Activated CD4-positive, alpha-beta memory T cell treated with anti-CD3 and anti-CD28 coated beads, Interleukin-2, amount 10 ng/mL, durations not matched to agents 7 days and 5 days (primary cell): ENCODE data around the gene UBL4B. TPM values are rescaled to one million over a fixed set of nuclear protein-coding genes. Genes with fewer than 3 reads are reported as not detected.

Source experiments
- CTCF ChIA-PET: fragments of 350-600 bp; sonication (Branson Sonifier 250); formaldehyde crosslinking; loops from one replicate; lab custom pipeline; 2021; ENCODE audit warnings: antibody characterized with exemption, inconsistent platforms; lab: Charles Lee
- POLR2A ChIA-PET: fragments of 350-600 bp; sonication (Branson Sonifier 250); formaldehyde crosslinking; loops from one replicate; lab custom pipeline; 2021; ENCODE audit warnings: antibody characterized with exemption; lab: Charles Lee
- DNase-seq: peaks from one replicate; pipeline ENCODE4 v3.0.0-alpha.2; 2020
- H3K27ac Mint-ChIP-seq: one replicate; pipeline ENCODE4 v1.8.0; 2021; ENCODE audit warnings: mild to moderate bottlenecking, mixed read lengths
- H3K27me3 Mint-ChIP-seq: one replicate; pipeline ENCODE4 v1.8.0; 2021; ENCODE audit warnings: mixed read lengths
- H3K36me3 Mint-ChIP-seq: one replicate; pipeline ENCODE4 v1.8.0; 2021; ENCODE audit warnings: low read depth, mixed read lengths
- H3K4me1 Mint-ChIP-seq: one replicate; pipeline ENCODE4 v1.8.0; 2021; ENCODE audit warnings: mixed read lengths
- H3K4me3 Mint-ChIP-seq: one replicate; pipeline ENCODE4 v1.8.0; 2021; ENCODE audit warnings: mild to moderate bottlenecking, mixed read lengths
- H3K9me3 Mint-ChIP-seq: one replicate; pipeline ENCODE4 v1.8.0; 2021; ENCODE audit warnings: mixed read lengths
- total RNA-seq, 2 experiments: library from RNA; stranded (reverse); gene quantifications; one replicate each; pipeline ENCODE4 v1.2.3, GENCODE V29; 2021

The UBL4B gene
- total RNA-seq, 2 experiments from 2014 or later: not detected

DNA sequence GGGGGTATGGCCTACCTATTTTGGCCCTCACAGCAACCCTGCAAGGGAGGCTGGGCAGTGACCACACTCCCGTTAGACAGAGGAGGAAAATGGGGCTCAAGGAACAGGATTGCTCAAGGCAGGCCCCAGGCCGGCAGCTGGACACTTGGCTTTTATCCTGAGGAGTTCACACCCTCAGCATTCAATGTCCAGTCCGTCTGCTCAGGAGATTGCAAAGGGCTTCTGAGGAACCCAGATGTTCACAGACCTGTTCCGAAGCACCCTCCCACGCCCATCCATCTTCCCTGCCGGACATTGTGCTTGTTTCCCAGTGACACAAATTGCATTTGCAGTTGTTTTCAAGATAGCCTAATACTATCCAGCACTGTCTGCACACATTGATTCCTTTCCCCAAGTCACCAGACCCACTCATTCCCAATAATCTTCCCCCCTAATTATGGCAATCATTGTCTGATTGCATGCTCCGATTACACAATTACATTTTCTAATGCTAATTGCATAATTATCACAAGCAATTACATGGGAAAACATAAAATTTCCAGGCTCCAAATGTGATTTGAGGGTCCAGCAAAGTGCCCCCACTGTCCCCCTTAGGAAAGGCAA lies 4.3 kb upstream of the UBL4B start:
- ChIA-PET POLR2A (no interaction called here), CTCF (interaction anchor here (2.3 kb wide), 1 partner anchor 20 kb away, joined by 5 read pairs; no protein-coding TSS in a partner anchor)
- Mint-ChIP-seq H3K36me3 (no peaks in the 10 kb centered on the region), H3K4me1 (no peaks in the 10 kb centered on the region), H3K27me3 (peaks cover 31% of the 10 kb centered on the region), H3K9me3 (no peaks in the 10 kb centered on the region), H3K4me3 (no peak overlapping the region), H3K27ac (no peak overlapping the region)
- DNase-seq: no peak

DNA sequence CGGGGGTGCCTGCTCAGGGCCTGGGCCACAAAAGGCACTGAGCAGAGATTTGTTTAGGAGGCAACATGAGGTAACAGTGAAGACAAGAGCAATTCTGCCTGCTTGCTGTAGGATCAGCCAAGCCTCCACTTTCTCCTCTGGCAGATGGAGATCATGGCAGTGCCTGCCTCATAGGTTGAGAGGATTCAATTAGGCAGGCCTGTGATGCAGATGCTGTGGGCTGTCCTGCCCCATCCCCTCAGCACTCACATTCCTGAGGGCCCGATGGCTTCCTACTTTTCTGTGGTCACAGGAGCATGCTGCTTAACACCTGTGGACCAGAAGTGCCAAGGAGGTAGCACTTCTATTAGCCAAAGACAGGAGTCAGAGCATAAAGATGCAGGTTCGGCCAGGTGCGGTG lies 1.2 kb upstream of the UBL4B start:
- ChIA-PET POLR2A (no interaction called here), CTCF (interaction anchor here (1.3 kb wide), 1 partner anchor 23 kb away, joined by 4 read pairs; no protein-coding TSS in a partner anchor)
- Mint-ChIP-seq H3K27ac (no peak overlapping the region), H3K27me3 (peaks cover 48% of the 10 kb centered on the region), H3K4me3 (no peak overlapping the region), H3K4me1 (no peaks in the 10 kb centered on the region), H3K36me3 (no peaks in the 10 kb centered on the region), H3K9me3 (no peaks in the 10 kb centered on the region)
- no peak for DNase-seq

GRCh38 chr1:110112656-110113055 lies 413 bp downstream of the UBL4B start:
- ChIA-PET POLR2A (no interaction called here), CTCF (interaction anchor here (0.6 to 1.5 kb wide), 2 partner anchors 9 to 67 kb away, joined by 3 to 6 read pairs; no protein-coding TSS in a partner anchor)
- Mint-ChIP-seq H3K27ac (no peak overlapping the region), H3K36me3 (no peaks in the 10 kb centered on the region), H3K27me3 (peaks cover 50% of the 10 kb centered on the region), H3K4me3 (no peak overlapping the region), H3K9me3 (no peaks in the 10 kb centered on the region), H3K4me1 (no peaks in the 10 kb centered on the region)
- no peak for DNase-seq

DNA sequence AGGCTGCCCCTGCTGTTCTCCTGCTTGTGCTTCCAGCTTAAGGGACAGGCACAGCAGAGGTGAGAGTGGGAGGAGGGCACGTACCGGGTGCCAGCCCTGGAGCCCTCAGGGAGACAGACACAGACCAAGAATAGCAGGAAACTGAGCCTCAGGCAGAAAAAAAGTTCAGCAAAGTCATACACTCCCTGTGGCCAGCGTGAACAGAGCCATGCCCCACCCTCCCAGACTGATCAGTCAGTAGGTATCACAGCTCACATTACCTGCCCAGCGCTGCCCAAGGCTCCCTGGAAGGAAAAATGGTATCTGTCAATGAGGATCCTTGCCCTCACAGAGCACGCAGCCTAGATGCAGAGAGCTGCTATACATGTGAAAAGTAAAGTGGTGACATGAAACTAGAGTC lies 1.3 kb downstream of the UBL4B start:
- ChIA-PET POLR2A (no interaction called here), CTCF (interaction anchor here (1.5 kb wide), 1 partner anchor 10 kb away, joined by 6 read pairs; no protein-coding TSS in a partner anchor)
- Mint-ChIP-seq H3K4me1 (no peaks in the 10 kb centered on the region), H3K9me3 (no peaks in the 10 kb centered on the region), H3K36me3 (no peaks in the 10 kb centered on the region), H3K4me3 (no peak overlapping the region), H3K27me3 (peaks cover 48% of the 10 kb centered on the region), H3K27ac (no peak overlapping the region)
- DNase-seq: no peak

DNA sequence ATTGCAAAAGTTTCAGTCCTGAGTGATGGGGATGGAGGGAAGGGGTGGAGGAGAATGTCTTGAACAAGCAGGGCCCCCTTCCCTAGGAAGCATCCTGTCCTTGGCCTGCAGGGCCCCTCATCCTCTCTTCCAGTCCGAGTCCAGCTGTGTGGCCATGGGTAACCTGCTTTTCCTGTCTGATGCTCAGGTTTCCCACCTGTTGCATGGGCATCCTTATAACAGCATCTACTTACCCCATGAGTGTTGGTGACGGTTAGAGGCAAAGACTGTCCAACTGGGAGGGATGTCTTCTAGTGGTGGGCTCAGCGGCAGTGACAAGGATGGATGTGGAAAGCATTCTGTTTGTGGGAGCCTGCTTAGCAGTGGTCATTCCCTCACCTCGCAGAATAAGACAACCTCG lies 1.9 kb downstream of the UBL4B start:
- CTCF ChIA-PET: interaction anchor here (1.5 kb wide), 1 partner anchor 11 kb away, joined by 6 read pairs; no protein-coding TSS in a partner anchor
- POLR2A ChIA-PET: no interaction called here

GRCh38 chr1:110114784-110115183 lies 2.5 kb downstream of the UBL4B start:
- no peak overlapping the region for H3K27ac Mint-ChIP-seq
- H3K4me1 Mint-ChIP-seq: no peaks in the 10 kb centered on the region
- ChIA-PET POLR2A (no interaction called here), CTCF (interaction anchor here (0.8 to 2.3 kb wide), 3 partner anchors 9 to 59 kb away, joined by 3 to 7 read pairs (median 3); no protein-coding TSS in a partner anchor)
- peaks cover 45% of the 10 kb centered on the region for H3K27me3 Mint-ChIP-seq
- DNase-seq: no peak
- H3K4me3 Mint-ChIP-seq: no peak overlapping the region
- H3K36me3 Mint-ChIP-seq: no peaks in the 10 kb centered on the region
- no peaks in the 10 kb centered on the region for H3K9me3 Mint-ChIP-seq

More for the DNA sequence above, 1.9 kb downstream of the UBL4B start:
- H3K9me3 Mint-ChIP-seq: no peaks in the 10 kb centered on the region
- DNase-seq: no peak
- no peaks in the 10 kb centered on the region for H3K4me1 Mint-ChIP-seq
- H3K27me3 Mint-ChIP-seq: peaks cover 49% of the 10 kb centered on the region
- H3K36me3 Mint-ChIP-seq: no peaks in the 10 kb centered on the region
- no peak overlapping the region for H3K27ac Mint-ChIP-seq
- H3K4me3 Mint-ChIP-seq: no peak overlapping the region

DNA sequence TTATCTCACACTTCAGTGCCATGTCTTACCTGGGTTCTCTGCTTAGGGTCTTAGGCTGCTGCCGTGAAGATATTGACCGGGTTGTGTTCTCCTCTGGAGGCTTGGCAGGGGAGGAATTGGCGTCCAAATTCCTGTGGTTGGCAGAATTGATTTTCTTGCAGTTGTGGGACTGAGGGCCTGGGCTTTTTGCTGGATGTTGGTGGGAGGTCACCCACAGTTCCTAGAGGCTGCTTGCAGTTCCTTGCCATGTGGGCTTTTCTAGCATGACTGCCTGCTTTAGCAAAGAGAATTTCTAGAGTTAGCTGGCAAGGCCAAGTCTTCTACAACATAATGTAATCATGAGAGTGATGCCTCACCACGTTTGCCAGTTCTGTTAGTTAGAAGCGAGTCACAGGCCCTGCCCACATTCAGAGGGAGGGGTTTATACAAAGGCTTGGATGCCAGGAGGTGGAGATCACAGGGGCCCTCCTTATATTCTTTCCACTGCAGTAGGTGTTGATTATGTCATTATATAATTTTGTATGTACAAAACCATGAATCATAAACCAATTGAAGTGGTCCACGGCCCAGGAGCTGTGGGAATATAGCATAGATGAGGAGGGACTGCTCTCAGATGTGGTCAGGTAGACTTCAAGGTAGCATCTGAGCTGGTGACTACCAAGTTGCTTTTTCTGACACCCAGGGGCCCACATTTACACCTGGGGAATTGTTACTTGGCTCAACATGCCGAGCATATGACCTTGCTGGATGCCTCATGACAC lies 6.6 kb downstream of the UBL4B start:
- Mint-ChIP-seq H3K4me1 (peaks cover 3% of the 10 kb centered on the region), H3K27me3 (peaks cover 28% of the 10 kb centered on the region), H3K9me3 (peaks cover 7% of the 10 kb centered on the region), H3K4me3 (no peak overlapping the region), H3K27ac (no peak overlapping the region), H3K36me3 (peaks cover 8% of the 10 kb centered on the region)
- no peak for DNase-seq
- ChIA-PET CTCF (interaction anchor here (0.7 to 1.7 kb wide), 5 partner anchors 9 to 89 kb away, joined by 3 to 5 read pairs (median 3); no protein-coding TSS in a partner anchor), POLR2A (no interaction called here)

DNA sequence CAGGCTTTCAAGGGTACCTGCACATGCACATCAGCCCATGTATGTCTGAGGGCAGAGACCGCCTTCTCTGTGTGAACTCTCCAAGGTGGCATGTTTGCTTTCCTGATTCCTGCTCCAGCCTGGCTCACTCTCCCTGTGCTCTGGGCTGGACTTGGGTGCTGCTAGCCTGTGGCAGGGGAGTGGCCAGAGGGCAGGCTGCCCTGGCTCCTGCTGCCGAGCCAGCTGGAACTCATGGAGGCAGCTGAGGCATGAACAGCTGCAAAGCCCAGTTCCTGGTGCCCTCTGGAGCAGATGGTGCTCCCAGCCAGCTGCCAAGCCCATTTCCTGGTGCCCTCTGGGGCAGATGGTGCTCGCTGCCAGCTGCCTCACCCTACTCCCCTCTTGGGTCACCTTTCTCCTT lies 7.6 kb downstream of the UBL4B start:
- POLR2A ChIA-PET: no interaction called here
- Mint-ChIP-seq H3K27ac (no peak overlapping the region), H3K36me3 (peaks cover 8% of the 10 kb centered on the region), H3K27me3 (peaks cover 25% of the 10 kb centered on the region), H3K4me3 (no peak overlapping the region), H3K9me3 (peaks cover 7% of the 10 kb centered on the region), H3K4me1 (peaks cover 3% of the 10 kb centered on the region)
- CTCF ChIA-PET: interaction anchor here (1.2 kb wide), 1 partner anchor 14 kb away, joined by 3 read pairs; no protein-coding TSS in a partner anchor
- DNase-seq: no peak

- ChIA-PET CTCF (no interaction called here), POLR2A (no interaction called here)
- peaks cover 3% of the 10 kb centered on the region for H3K4me1 Mint-ChIP-seq
- peaks cover 7% of the 10 kb centered on the region for H3K9me3 Mint-ChIP-seq
- peaks cover 19% of the 10 kb centered on the region for H3K27me3 Mint-ChIP-seq
- H3K36me3 Mint-ChIP-seq: peaks cover 8% of the 10 kb centered on the region
- H3K27ac Mint-ChIP-seq: no peak overlapping the region
- H3K4me3 Mint-ChIP-seq: no peak overlapping the region
- DNase-seq: no peak
Measured at GRCh38 chr1:110120960-110121561, 8.8 kb downstream of the UBL4B start.

GRCh38 chr1:110123224-110123623 lies 11.0 kb downstream of the UBL4B start:
- H3K27ac Mint-ChIP-seq: no peak overlapping the region
- peaks cover 3% of the 10 kb centered on the region for H3K4me1 Mint-ChIP-seq
- peaks cover 7% of the 10 kb centered on the region for H3K9me3 Mint-ChIP-seq
- no peak overlapping the region for H3K4me3 Mint-ChIP-seq
- no peak for DNase-seq
- H3K36me3 Mint-ChIP-seq: peaks cover 8% of the 10 kb centered on the region
- POLR2A ChIA-PET: no interaction called here
- CTCF ChIA-PET: no interaction called here
- peaks cover 14% of the 10 kb centered on the region for H3K27me3 Mint-ChIP-seq

- POLR2A ChIA-PET: no interaction called here
- Mint-ChIP-seq H3K9me3 (no peaks in the 10 kb centered on the region), H3K4me3 (no peak overlapping the region), H3K27ac (no peak overlapping the region), H3K4me1 (no peaks in the 10 kb centered on the region), H3K27me3 (peaks cover 32% of the 10 kb centered on the region), H3K36me3 (peaks cover 3% of the 10 kb centered on the region)
- no peak for DNase-seq
- CTCF ChIA-PET: no interaction called here
Measured at GRCh38 chr1:110125810-110126209, 13.6 kb downstream of the UBL4B start.

DNA sequence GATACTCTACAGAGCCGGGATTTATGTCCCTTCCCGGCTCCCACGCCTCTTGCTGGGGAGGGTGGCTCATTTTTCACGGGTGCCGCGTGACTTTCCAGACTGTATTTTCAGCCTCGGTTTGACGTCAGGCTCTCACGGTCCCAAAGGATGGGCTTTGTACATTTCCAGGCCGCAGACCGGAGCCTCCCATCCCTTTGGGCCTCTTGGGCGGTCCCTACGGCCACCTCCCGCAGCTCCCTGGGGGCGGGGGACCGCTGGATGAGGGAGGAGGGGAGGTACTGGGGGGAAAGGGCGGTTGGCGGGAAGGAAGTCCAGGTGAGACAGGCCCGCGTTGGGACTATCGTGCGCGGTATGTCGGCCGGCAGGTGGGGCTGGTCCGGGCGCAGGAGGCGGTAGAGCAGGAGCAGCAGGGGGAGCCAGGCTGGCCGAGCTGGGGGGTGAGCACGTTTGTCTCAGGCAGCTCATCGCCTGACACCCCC lies 17.9 kb downstream of the UBL4B start:
- H3K4me3 Mint-ChIP-seq: no peak overlapping the region
- CTCF ChIA-PET: no interaction called here
- POLR2A ChIA-PET: no interaction called here
- H3K27ac Mint-ChIP-seq: no peak overlapping the region
- H3K4me1 Mint-ChIP-seq: no peaks in the 10 kb centered on the region
- DNase-seq: no peak
- H3K36me3 Mint-ChIP-seq: no peaks in the 10 kb centered on the region
- no peaks in the 10 kb centered on the region for H3K9me3 Mint-ChIP-seq
- peaks cover 39% of the 10 kb centered on the region for H3K27me3 Mint-ChIP-seq

- Mint-ChIP-seq H3K27me3 (peaks cover 45% of the 10 kb centered on the region), H3K36me3 (no peaks in the 10 kb centered on the region)
- POLR2A ChIA-PET: no interaction called here
Measured at GRCh38 chr1:110130989-110131388, 18.7 kb downstream of the UBL4B start.

More at GRCh38 chr1:110130989-110131388, 18.7 kb downstream of the UBL4B start:
- CTCF ChIA-PET: no interaction called here
- Mint-ChIP-seq H3K4me3 (no peak overlapping the region), H3K4me1 (no peaks in the 10 kb centered on the region), H3K27ac (no peak overlapping the region), H3K9me3 (no peaks in the 10 kb centered on the region)
- no peak for DNase-seq
